Measurements from ENCODE around the gene SETD2.

DNA sequence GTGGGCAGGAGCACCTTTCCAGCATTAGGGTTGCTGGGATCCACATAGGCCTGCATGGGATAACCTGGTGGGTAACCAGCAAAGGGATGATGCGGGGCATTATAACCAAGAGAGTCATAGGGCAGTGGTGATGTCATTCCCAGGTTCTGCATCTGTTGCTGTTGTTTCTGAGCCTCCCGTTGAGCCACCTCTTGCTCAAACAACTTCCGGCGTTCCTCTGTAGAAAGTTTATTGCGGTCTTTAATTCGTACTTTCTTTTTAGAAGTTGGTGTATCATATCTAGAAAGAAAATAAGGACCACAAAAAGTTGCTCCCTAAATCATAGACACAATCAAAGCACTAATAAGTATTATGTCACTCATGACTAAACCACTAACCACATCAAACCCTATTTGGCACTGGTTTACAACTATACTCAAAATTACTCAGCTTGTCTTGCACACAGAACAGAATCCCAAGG, 106.7 kb downstream of the SETD2 start:
- TF ChIP-seq, protein P1, sequence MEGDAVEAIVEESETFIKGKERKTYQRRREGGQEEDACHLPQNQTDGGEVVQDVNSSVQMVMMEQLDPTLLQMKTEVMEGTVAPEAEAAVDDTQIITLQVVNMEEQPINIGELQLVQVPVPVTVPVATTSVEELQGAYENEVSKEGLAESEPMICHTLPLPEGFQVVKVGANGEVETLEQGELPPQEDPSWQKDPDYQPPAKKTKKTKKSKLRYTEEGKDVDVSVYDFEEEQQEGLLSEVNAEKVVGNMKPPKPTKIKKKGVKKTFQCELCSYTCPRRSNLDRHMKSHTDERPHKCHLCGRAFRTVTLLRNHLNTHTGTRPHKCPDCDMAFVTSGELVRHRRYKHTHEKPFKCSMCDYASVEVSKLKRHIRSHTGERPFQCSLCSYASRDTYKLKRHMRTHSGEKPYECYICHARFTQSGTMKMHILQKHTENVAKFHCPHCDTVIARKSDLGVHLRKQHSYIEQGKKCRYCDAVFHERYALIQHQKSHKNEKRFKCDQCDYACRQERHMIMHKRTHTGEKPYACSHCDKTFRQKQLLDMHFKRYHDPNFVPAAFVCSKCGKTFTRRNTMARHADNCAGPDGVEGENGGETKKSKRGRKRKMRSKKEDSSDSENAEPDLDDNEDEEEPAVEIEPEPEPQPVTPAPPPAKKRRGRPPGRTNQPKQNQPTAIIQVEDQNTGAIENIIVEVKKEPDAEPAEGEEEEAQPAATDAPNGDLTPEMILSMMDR (conservative IDR thresholded peaks at IDR 0.05): no peak
- TF ChIP-seq EZH2 (IDR thresholded peaks at IDR 0.05; ENCODE audit: low read depth): no peak

All from PC-9 (cell line).